ENCODE data around the gene MRPL49. TPM values are rescaled to one million over a fixed set of nuclear protein-coding genes. Genes with fewer than 3 reads are reported as not detected.

The MRPL49 gene
- total RNA-seq, 1 experiment from 2014 or later = 55.9 TPM

DNA sequence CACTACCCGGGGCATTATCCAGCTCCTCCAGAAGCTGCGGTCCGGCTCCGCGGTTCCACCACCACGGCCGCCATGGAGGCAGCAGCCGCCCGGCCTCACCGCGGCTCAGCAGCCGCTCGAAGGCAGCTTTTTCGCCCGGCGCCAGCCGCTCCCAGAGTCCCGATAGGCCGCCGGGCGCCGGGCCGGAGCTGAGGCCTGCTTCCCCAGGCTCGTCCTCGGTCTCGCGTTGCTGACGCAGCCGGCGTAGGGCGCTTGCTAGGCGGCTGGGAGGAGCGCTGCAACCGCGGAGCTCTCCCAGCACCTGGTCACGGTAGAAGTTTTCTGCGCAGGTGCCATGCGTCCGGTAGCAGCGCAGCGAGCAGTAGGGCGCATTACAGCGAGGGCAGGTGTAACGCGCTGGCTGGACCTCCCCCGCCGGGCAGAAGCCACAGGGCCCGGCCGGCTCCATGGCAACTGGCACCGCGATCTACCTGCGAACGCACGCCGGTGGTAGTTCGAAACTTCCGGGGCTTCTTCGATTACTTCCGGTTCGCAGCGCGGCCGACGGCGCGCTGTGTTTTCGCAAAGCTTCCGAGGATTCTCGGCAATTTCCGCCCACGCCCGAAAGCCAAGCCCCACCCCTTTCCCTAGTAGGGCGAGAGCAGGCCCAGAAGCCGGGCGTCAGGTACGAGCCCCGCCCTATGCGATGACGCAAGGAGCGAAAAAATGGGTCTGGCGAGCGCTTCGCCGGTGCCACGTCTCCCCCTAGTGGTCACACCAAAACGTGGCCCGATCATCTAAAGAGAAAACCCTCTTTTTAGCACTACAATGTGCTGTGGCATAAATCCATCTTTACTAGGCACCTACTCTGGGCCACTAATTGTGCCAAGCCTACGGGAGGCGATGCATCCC is 4.7 kb upstream of the MRPL49 start, which contains the start of gene ZNHIT2:
ZNHIT2 (minus strand) TSS at position 496 of the 891 bp plus-strand sequence; CDS start at position 448, 48 bp downstream.
- DNase-seq (ENCODE audit: low spot score) = peak; percentile 100
- H3K36me3 Mint-ChIP-seq = peaks cover 37% of the 10 kb centered on the region
- peak within 1 kb of the TSS; percentile 100 for H3K27ac Mint-ChIP-seq
- H3K4me3 Mint-ChIP-seq = peak within 1 kb of the TSS; percentile 86
- peaks cover 22% of the 10 kb centered on the region for H3K4me1 Mint-ChIP-seq
- peak; percentile 69 for ATAC-seq
- ChIA-PET POLR2A (interaction anchor here (0.6 to 2.3 kb wide), 6 partner anchors 16 to 339 kb away, joined by 3 to 11 read pairs (median 4); partner anchors contain the start of gene CAPN1), CTCF (interaction anchor here (0.6 to 5.7 kb wide), 31 partner anchors 6 to 668 kb away, joined by 3 to 56 read pairs (median 4); partner anchors contain the start of genes ARL2, CAPN1, CDC42BPG and CDC42EP2)
- H3K9me3 Mint-ChIP-seq = no peaks in the 10 kb centered on the region
- H3K27me3 Mint-ChIP-seq (ENCODE audit: low read depth) = no peaks in the 10 kb centered on the region
- TF ChIP-seq SP1 (CRISPR knock-in tag; conservative IDR thresholded peaks at IDR 0.05) = peak; percentile 85
- TF ChIP-seq, protein P1, sequence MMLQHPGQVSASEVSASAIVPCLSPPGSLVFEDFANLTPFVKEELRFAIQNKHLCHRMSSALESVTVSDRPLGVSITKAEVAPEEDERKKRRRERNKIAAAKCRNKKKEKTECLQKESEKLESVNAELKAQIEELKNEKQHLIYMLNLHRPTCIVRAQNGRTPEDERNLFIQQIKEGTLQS (CRISPR knock-in tag; conservative IDR thresholded peaks at IDR 0.05) = 0 out of 2 replicates have a peak, but pooled peaks have one; percentile 66
- TF ChIP-seq GABPB1 (CRISPR knock-in tag; IDR thresholded peaks at IDR 0.05) = peak; percentile 95
- TF ChIP-seq ZMAT4 (CRISPR knock-in tag; IDR thresholded peaks at IDR 0.05) = 0 out of 2 replicates have a peak, but pooled peaks have one; percentile 9
- TF ChIP-seq ZNF232 (CRISPR knock-in tag; IDR thresholded peaks at IDR 0.05) = 0 out of 2 replicates have a peak, but pooled peaks have one; percentile 21
- TF ChIP-seq MAX (CRISPR knock-in tag; IDR thresholded peaks at IDR 0.05) = peak; percentile 74; the same call in 1 of the 2 replicates
- peak; percentile 91 for TF ChIP-seq FOXP4 (CRISPR knock-in tag; IDR thresholded peaks at IDR 0.05)
- TF ChIP-seq ESRRA (CRISPR knock-in tag; IDR thresholded peaks at IDR 0.05; ENCODE audit: borderline replicate concordance) = 0 out of 2 replicates have a peak, but pooled peaks have one; percentile 9
- peak; percentile 84 for TF ChIP-seq PRRX2 (CRISPR knock-in tag; IDR thresholded peaks at IDR 0.05)
- no peak for TF ChIP-seq NFE2L1 (CRISPR knock-in tag; IDR thresholded peaks at IDR 0.05)
- TF ChIP-seq ZNF532 (CRISPR knock-in tag; IDR thresholded peaks at IDR 0.05; ENCODE audit: borderline replicate concordance) = no peak
- TF ChIP-seq FOXK1 (CRISPR knock-in tag; IDR thresholded peaks at IDR 0.05) = peak; percentile 94
- TF ChIP-seq ZNF416 (CRISPR knock-in tag; IDR thresholded peaks at IDR 0.05) = peak; percentile 88; the same call in 1 of the 2 replicates
- TF ChIP-seq NR2C2 (CRISPR knock-in tag; IDR thresholded peaks at IDR 0.05) = peak; percentile 97
- TF ChIP-seq, protein P2, sequence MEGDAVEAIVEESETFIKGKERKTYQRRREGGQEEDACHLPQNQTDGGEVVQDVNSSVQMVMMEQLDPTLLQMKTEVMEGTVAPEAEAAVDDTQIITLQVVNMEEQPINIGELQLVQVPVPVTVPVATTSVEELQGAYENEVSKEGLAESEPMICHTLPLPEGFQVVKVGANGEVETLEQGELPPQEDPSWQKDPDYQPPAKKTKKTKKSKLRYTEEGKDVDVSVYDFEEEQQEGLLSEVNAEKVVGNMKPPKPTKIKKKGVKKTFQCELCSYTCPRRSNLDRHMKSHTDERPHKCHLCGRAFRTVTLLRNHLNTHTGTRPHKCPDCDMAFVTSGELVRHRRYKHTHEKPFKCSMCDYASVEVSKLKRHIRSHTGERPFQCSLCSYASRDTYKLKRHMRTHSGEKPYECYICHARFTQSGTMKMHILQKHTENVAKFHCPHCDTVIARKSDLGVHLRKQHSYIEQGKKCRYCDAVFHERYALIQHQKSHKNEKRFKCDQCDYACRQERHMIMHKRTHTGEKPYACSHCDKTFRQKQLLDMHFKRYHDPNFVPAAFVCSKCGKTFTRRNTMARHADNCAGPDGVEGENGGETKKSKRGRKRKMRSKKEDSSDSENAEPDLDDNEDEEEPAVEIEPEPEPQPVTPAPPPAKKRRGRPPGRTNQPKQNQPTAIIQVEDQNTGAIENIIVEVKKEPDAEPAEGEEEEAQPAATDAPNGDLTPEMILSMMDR (IDR thresholded peaks at IDR 0.05) = peak; percentile 91
- TF ChIP-seq RELA (CRISPR knock-in tag; IDR thresholded peaks at IDR 0.05; ENCODE audit: borderline replicate concordance) = peak; percentile 19
- TF ChIP-seq, protein P3, sequence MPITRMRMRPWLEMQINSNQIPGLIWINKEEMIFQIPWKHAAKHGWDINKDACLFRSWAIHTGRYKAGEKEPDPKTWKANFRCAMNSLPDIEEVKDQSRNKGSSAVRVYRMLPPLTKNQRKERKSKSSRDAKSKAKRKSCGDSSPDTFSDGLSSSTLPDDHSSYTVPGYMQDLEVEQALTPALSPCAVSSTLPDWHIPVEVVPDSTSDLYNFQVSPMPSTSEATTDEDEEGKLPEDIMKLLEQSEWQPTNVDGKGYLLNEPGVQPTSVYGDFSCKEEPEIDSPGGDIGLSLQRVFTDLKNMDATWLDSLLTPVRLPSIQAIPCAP (CRISPR knock-in tag; IDR thresholded peaks at IDR 0.05) = peak; percentile 72
- 0 out of 2 replicates have a peak, but pooled peaks have one; percentile 64 for TF ChIP-seq CBFB (CRISPR knock-in tag; IDR thresholded peaks at IDR 0.05; ENCODE audit: low read depth)
- no peak for TF ChIP-seq RORB (CRISPR knock-in tag; IDR thresholded peaks at IDR 0.05)
- peak; percentile 79; the same call in 1 of the 2 replicates for TF ChIP-seq AR (CRISPR knock-in tag; IDR thresholded peaks at IDR 0.05)
- peak; percentile 89; the same call in 1 of the 2 replicates for TF ChIP-seq HMGXB4 (CRISPR knock-in tag; IDR thresholded peaks at IDR 0.05)

Measured in WTC11 (cell line).